GM19452 (cell line): Measurements from ENCODE around the gene SOX13.
"Not testable (repeated sequence)": the region's sequence is repeated elsewhere in the genome, so short reads cannot be mapped to it uniquely, and the experiment has no call there.

Experiments
- ATAC-seq: cut with Tn5 transposase; IDR thresholded peaks from one replicate; pipeline ENCODE4 v1.9.1; 2021; ENCODE audit not compliant: unreplicated experiment

Gene SOX13

DNA sequence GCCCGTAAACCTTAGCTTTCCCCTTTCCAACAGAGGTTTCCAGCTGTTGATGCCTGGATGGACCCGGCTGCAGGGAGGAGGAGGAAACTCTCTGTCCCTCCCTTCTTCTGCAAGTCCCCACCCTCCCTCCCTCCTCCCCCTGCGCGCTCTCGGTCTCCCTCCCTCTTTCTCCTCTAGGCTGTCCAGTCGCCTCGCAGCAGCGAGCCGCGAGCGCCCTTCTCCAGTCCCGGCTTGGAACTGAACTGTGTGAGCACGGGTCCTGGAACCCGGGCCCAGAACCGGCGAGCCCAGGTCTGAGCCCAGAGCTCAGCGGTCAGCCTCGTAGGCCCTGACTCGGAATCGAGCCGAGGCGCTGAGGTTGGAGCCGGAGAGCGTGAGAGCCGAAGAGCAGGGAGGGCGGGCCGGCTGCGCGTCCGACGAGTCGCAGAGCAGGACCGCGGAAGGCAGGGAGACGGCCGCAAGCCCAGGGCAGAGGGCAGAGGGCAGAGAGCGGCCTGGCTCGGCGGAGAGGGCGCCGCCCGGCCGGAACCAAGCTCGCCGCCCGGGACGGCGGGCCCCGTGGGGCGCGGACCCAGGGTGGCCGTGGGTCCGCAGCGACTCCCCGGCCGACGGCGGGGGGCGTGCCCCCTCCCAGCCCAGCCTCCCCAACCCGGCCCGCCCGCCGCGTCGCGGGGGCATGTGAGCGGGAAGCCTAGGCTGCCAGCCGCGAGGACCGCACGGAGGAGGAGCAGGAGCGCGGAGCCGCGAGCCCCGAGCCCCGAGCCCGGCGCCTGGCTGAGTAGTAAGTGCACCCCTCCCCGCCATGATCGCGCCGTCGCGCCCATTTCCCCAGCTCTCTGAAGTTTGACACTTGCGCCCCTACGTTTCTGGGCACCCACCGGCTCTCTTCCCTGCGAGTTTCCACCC, at the start of gene SOX13:
SOX13 (plus strand) TSS at position 185 of the 906 bp plus-strand sequence. CDS start 39,801 bp downstream, outside the sequence.
- ATAC-seq = no peak

GRCh38 chr1:204025917-204026707, 46.8 kb upstream of the SOX13 start:
- no peak for ATAC-seq

DNA sequence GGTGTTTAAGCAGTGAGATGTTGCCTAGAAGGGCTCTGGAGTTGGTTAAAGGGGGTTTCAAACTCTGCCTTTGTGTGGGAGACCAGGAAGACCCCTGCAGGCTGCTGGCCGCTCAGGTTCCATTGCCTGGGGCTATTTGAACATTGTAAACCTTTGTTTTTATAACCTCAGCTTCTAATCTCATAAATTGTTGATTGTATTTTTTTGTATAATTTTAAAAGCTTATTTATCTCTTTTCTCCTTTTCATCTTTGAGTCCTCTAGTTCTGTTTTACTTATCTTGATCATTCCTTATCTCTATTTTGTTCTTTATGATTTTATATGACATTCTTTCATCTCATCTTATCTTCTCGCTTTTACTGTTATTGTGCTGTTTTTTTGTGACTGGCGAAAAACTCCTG, 45.5 kb upstream of the SOX13 start:
- ATAC-seq = no peak

DNA sequence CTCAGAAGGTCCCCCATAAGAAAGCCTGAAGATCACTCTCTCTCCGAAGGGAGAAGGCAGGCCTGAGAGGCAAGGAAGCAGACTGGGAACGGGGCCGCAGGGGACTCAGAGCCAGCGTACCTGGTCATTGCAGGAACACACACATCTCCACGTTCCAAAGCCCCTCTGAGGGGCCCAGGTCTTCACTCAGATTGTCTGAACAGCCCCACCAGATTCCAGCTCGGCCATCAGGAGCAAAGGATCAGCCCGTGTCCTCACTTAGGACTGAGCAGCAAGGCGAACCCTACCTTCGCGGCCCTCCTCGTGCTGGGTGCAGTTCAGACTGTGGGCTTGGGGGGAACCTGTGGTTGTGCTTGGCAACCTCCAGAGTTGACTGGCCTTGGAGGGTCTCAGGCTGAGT, 43.9 kb upstream of the SOX13 start:
- ATAC-seq = no peak

GRCh38 chr1:204031098-204031710, 41.7 kb upstream of the SOX13 start:
- no peak for ATAC-seq

GRCh38 chr1:204032642-204033235, 40.2 kb upstream of the SOX13 start:
- ATAC-seq = no peak

- ATAC-seq = no peak
Measured at GRCh38 chr1:204033306-204033705, 39.6 kb upstream of the SOX13 start.

DNA sequence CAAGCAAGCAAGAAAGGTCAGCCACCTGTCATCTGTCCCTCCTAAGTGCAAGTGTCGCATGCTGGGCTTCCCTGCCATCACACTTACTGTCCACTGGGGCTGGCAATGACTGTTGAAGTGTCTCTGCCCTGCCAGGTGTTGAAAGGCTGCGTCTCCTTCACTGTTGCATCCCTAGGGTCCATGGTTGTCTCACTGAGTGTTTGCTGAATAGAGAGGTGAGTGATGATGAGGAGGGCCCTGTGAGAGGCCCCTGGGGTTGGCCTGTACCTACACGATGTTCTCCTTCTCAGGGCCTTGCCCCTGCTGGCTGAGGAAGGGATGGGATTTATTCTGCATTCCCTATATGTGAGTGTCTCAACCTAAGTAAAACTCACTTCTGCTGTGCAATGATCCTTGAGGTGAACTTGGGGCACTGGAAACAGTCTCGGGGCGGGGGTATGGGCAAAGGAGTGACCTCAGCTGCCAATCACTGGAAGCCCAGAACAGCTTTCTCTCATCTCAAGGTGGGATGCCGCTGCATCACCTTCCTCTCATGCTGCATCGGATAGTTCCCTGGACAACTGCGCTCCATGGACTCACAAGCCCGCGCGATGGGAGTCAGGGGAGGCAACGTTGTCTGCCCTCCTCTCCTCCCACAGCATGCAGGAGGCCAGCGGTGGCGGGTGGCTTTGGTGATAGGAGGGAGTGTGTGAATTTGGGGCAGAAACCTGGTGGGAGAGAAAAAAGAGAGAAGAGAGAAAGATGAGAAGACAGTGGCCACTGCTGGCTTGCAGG, 35.8 kb upstream of the SOX13 start:
- ATAC-seq = no peak

DNA sequence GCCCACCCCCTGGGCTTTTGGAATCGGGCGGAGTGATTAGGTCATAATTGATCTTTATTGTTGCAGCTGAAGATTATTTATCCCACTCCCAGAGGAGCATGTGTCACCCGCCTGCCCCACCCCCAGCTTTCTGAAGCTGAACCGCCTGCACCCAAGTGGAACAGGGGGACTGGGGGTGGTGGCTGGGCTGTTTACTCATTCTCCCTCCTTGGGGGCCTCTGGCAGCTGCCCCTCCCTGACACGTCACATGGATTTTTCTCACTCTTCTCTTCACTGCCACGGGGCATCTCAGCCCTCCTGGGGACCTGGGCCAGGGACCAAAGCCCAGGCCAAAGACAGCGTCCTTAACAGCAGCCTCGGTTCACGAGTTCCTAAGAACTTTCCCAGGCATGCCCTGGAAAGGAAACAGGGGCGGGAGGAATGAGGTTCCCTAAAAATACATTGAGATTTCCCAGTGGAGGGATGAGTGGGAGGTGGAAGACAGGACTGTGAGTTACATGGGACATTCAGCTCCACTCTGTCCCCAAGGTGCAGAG, 31.6 kb upstream of the SOX13 start:
- no peak for ATAC-seq

GRCh38 chr1:204041803-204042505, 31.0 kb upstream of the SOX13 start:
- no peak for ATAC-seq

GRCh38 chr1:204042516-204042915, 30.4 kb upstream of the SOX13 start:
- ATAC-seq = no peak

- no peak for ATAC-seq
Measured at GRCh38 chr1:204043680-204044079, 29.2 kb upstream of the SOX13 start.

DNA sequence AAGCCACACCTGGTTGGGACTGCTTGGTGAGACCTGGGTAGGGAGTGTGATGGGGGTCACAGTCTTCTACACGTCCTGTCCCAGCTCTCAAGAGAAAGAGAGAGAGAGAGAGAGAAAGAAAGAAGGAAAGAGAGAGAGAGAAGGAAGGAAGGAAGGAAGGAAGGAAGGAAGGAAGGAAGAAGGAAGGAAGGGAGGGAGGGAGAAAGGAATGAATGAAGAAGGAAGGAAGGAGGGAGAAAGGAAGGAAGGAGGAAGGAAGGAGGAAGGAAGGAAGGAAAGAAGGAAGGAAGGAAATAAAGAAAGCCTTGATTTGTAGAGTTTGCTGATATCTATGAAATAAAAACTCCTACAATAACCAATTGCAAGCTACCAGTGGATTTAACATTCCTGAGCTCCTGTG, 28.5 kb upstream of the SOX13 start:
- ATAC-seq = no peak

- ATAC-seq = no peak
Measured at GRCh38 chr1:204045430-204045829, 27.5 kb upstream of the SOX13 start.

DNA sequence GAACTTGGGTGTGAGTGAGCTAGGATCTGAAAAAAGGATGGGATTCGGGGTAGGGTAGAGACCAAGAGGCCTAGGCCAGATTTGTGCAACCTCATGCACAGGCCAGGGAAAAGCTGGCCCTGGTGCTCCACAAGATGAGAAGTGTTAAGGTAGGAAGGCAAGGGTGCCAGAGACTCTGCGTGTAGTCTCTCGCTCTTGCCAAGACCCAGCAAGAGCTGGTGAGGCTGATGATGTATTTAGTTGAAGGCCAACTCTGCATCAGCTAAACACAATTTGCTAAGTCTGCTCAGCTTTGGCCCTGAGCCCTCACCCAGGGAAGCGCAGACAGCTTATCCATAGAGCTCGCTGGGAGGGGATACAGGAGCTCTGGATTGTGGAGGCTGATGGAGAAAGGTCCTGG, 26.6 kb upstream of the SOX13 start:
- ATAC-seq = no peak

GRCh38 chr1:204048796-204049195, 24.1 kb upstream of the SOX13 start:
- ATAC-seq = not testable (repeated sequence)

DNA sequence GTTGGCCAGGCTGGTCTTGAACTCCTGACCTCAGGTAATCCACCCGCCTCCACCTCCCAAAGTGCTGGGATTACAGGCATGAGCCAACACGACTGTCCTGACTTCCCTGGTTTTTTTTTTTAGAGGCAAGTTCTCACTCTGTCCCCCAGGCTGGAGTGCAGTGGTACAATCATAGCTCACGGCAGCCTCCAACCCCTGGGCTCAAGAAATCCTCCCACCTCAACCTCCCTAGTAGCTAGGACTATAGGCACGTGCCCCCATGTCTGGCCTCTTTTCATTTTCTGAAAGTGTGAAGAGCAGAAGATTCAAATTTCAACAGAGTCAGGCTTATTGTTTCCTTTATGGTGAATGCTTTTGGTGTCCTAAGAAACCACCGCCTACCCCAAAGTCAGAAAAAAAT, 21.7 kb upstream of the SOX13 start:
- no peak for ATAC-seq

DNA sequence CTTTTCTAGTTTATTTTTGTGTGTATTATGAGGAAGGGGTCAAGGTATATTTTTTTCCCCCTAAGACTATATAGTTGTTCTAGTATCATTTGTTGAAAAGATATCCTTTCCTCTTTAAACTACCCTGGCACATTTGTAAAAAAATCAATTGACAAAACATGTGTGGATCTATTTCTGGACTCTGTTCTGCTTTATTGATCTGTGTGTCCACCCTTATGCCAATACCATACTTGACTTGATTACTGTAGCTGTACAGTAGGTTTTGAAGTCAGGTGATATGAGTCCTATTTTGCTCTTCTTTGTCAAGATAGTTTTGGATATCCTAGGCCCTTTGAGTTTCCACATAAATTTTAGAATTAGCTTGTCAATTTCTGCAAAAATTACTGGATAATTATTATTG, 21.2 kb upstream of the SOX13 start:
- no peak for ATAC-seq

DNA sequence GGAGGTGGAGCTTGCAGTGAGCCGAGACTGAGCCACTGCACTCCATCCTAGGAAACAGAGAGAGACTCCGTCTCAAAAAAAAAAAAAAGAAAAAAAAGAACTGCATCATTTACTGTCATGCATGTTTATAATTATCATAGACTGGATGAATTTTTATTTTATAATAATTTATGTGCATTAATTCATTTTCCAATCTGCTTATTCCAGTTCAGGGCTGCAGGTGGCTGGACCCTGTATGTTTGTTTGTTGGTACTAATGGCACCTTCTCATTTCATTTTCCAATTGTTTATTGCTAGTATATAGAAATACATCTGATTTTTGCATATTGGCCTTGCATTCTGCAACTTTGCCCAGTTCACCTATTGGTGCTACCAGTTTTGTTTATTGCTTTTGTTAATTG, 19.0 kb upstream of the SOX13 start:
- no peak for ATAC-seq

DNA sequence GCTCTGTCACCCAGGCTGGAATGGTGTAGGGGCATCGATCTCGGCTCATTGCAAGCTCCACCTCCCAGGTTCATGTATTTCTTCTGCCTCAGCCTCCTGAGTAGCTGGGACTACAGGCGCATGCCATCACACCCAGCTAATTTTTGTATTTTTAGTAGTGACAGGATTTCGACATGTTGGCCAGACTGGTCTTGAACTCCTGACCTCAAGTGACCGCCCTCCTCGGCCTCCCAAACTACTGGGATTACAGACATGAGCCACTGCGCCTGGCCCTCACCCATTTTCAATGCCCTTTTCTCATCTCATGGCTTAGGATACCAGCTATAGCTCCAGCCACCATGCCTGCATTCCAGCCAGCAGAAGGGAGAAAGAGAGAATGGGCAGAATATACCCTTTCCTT, 12.9 kb upstream of the SOX13 start:
- no peak for ATAC-seq
